GM12874 (cell line): Measurements from ENCODE around the gene CDK5.

ENCODE experiments used
- TF ChIP-seq, protein P1 (sequence below): IDR thresholded peaks from 2 replicates; pipeline ENCODE4 v1.5.1; 2011; ENCODE audit warnings: low read depth, mild to moderate bottlenecking, control low read depth, low read length, moderate library complexity; ENCODE audit not compliant: insufficient read depth

The CDK5 gene

DNA sequence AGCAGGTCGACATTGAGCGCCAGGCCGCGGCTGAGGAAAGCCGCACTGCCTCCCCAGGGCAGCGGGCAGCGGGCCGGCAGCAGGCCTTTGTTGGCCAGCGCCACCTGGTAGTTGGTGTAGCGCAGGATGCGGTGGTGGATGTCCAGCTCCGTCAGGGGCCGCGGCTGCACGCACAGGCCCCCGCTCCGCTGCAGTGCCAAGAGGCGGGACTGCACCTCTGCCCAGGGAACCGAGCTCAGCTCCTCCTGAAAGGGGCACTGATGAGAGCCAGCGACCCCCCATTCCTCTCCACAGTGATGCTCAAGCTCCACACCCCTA lies 38.6 kb downstream of the CDK5 start:
- TF ChIP-seq, protein P1, sequence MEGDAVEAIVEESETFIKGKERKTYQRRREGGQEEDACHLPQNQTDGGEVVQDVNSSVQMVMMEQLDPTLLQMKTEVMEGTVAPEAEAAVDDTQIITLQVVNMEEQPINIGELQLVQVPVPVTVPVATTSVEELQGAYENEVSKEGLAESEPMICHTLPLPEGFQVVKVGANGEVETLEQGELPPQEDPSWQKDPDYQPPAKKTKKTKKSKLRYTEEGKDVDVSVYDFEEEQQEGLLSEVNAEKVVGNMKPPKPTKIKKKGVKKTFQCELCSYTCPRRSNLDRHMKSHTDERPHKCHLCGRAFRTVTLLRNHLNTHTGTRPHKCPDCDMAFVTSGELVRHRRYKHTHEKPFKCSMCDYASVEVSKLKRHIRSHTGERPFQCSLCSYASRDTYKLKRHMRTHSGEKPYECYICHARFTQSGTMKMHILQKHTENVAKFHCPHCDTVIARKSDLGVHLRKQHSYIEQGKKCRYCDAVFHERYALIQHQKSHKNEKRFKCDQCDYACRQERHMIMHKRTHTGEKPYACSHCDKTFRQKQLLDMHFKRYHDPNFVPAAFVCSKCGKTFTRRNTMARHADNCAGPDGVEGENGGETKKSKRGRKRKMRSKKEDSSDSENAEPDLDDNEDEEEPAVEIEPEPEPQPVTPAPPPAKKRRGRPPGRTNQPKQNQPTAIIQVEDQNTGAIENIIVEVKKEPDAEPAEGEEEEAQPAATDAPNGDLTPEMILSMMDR = no peak

DNA sequence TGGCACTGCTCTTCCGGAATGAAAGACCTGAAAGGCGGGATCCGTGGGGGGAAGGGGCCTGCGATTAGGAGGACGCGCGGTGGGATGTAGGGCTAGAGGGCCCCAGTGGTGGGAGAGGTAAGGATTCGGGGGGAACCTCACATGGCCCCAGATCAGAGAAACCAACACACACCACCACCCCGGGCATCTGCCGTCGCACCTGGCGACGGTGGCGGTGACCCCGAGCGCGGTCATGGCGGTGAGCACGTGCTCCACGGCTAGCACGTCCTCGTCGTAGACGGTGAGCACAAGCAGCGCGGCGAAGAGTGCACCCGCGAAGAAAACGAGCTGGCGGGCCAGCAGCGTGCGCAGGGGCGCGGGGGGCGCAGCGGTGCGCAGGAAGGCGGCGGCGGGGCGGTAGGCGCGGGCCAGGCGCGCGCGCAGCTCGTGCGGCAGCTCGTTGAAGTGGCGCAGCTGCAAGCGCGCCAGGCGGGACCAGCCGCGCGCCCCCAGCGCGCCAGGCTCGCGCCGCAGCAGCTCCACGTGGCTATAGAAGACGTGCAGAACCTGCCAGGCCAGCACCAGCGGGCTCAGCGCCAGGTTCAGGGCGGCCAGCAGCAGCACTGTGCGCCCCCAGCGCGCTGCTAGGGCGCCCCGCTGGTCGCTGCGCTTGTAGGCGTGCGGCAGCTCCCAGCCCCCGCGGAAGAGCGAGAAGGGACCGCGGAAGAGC lies 39.1 kb downstream of the CDK5 start:
- TF ChIP-seq, protein P1 = no peak

DNA sequence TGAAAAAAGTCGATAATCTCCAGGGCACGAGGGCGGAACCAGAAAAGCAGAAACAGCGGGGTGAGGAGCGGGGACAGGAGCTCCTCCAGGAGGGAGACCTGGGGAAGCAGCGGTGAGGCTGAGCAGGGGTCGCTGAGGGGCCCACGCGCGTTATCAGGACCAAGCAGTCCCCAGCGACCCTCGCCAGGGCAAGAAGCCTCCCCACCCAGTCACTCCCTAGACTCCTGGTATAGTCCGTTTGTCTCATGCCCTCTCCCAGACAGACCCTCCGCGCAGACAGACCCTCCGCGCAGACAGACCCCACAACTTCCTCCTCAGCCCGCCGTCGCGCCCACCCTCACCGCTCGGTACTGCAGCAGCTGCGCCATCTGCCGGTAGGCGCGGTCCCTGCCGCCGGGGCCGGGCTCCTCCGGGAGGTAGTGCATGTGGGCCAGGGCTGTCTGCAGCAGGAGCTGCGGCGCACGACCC lies 39.7 kb downstream of the CDK5 start:
- TF ChIP-seq, protein P1 = peak; percentile 98

DNA sequence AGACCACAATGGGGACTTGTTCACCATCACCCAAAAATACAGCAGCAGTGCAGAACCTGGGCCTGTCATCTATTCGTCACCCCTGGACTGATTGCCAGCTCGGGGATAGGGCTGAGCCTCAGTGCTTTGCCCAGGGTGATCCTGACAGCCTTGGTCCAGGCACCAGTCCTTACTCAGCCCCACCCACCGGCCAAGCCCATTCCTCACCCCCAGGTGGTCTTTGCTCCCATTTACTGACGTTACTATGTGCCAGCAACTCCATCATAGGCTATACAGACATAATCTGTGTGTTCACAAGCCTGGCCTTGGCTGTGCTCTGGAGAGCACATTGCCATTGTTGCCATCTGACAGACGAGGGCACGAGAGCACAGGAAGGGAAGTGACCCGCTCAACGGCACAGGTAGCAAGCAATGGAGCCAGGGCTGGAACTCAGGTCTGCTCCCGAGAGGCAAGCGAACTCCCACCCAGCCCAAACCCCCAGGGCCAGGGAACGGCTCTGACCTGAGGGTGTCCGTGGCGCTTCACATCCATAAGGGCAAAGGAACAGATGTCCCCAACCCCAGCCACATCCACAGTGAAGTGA lies 40.2 kb downstream of the CDK5 start:
- TF ChIP-seq, protein P1 = no peak

DNA sequence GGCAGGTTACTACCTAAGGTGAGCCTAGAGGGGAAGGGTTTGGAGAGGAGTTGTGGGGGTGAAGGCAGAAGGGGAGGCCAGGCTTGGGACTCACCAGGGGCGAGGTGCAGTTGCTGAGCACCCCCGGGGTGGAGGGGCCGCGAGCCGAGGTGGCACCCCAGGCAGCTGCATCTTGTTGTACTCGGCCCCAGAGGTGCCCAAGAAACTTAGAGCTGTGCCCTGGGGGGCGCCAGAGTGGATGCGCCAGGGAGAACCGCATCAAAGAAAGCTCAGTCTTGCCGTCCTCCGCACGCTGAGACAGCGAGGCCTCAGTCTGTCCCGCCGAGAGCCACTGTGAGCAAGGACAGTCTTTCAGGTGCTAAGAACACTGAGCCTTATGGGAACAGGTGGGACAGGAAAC lies 40.8 kb downstream of the CDK5 start:
- TF ChIP-seq, protein P1 = no peak

DNA sequence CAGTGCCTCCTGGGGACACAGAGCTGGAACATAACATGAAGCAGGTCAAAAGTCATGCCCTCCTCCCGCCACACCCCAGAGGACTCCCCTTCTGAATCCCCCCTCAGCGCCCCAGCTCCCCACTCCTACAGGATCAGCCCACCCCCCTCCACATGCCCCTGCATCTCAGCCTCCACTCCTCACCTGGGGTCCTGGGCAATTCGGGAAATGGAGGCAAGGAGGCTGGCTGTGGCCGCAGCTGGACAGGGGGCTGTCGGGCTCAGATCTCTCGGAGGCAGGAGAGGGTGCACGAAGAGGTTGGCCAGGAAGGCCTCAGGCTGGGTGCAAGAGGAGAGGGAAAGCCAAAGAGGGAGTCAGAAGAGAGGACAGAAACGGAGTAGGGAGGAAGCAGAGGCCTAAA lies 41.2 kb downstream of the CDK5 start:
- TF ChIP-seq, protein P1 = no peak

DNA sequence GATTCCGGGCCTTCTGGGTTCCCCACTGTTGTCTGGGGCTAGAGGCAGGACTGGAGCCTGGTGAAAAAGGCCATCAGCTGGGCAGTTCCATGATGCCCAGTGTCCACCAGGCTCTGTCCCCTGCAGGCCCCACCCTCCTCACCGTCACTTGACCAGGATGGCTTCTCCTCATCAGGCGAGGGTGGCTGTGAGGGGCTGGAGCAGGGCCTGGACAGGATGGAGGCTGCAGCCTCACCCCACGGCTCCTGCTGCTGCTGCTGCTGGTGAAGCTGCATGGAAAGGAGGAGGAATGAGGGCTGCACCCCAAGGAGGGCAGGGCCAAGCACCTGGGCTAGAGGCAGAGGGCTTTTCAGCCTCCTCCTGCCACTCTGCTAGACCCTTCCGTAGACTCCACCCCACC lies 41.7 kb downstream of the CDK5 start:
- TF ChIP-seq, protein P1 = no peak
